Endothelial cell of umbilical vein (primary cell): ENCODE data around the gene DDX17.

Source experiments
- POLR2A ChIP-seq: IDR thresholded peaks from 2 replicates; pipeline ENCODE4 v1.6.1; 2012; ENCODE audit warnings: low read depth, mild to moderate bottlenecking, control low read depth, low read length
- POLR2AphosphoS5 ChIP-seq: IDR thresholded peaks from 2 replicates; pipeline ENCODE4 v1.6.1; 2012; ENCODE audit warnings: low read depth, mild to moderate bottlenecking, control low read depth, low read length, moderate library complexity; ENCODE audit not compliant: insufficient read depth
- TF ChIP-seq, protein P1 (sequence below), 2 donors: IDR thresholded peaks; 1 replicate in 1 of 2; 2 replicates in 1 of 2; pipeline ENCODE4 v1.5.1; 2011; ENCODE audit warnings: low read length in 2 of 2, mild to moderate bottlenecking in 2 of 2, moderate library complexity in 2 of 2, control low read depth in 1 of 2, inconsistent platforms in 1 of 2, low read depth in 1 of 2; ENCODE audit not compliant: insufficient read depth in 1 of 2; ENCODE audit errors: extremely low read depth in 1 of 2

DNA sequence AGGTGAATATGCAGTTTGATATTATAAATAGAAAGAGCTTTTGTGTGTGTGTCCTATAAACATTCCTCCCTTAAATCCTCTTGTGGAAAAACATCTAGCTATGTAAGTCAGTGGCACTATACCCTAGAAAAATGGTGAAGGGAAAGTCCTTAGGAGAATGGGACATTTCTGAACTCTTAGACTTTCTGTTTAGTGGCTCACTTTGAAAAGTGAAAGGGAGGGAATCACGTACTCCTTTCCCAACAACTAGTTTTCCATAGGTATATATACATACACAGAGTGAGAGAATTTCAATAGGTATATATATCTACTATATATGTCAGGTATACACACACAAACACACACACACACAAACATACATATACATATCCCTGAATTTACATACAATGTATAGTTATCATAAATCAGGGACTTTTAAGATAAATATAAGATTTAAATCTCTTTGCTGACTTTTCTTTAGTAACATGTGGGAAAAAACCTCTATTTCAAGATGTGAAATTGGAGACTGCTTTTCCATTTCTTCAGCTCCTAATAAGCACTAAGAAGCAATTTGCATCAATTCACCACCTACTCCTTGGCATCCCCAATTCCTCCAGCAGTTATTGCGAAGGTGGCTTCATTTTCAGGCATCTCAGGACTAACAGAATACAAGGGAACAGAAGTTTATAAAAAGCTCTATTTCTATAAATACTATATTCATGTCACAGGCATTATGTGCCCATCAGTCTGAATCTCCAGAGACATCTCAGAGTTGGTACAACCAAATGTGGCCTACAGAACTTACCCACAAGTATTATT lies 13.5 kb upstream of the DDX17 start:
- TF ChIP-seq POLR2AphosphoS5, result no peak
- TF ChIP-seq, protein P1, sequence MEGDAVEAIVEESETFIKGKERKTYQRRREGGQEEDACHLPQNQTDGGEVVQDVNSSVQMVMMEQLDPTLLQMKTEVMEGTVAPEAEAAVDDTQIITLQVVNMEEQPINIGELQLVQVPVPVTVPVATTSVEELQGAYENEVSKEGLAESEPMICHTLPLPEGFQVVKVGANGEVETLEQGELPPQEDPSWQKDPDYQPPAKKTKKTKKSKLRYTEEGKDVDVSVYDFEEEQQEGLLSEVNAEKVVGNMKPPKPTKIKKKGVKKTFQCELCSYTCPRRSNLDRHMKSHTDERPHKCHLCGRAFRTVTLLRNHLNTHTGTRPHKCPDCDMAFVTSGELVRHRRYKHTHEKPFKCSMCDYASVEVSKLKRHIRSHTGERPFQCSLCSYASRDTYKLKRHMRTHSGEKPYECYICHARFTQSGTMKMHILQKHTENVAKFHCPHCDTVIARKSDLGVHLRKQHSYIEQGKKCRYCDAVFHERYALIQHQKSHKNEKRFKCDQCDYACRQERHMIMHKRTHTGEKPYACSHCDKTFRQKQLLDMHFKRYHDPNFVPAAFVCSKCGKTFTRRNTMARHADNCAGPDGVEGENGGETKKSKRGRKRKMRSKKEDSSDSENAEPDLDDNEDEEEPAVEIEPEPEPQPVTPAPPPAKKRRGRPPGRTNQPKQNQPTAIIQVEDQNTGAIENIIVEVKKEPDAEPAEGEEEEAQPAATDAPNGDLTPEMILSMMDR (IDR thresholded peaks at IDR 0.05; ENCODE audit: extremely low read depth in 1 of 2, insufficient read depth in 1 of 2, low read depth in 1 of 2, low read length in 2 of 2), result no peak
- no peak for TF ChIP-seq POLR2A
